Stimulated activated CD8-positive, alpha-beta memory T cell treated with anti-CD3 and anti-CD28 coated beads, Interleukin-7, amount 100 ng/mL, for 24 hours (primary cell): ENCODE results near the gene NFU1.
"Not testable (repeated sequence)": the region's sequence is repeated elsewhere in the genome, so short reads cannot be mapped to it uniquely, and the experiment has no call there.

Source experiments
- DNase-seq: peaks from one replicate; pipeline ENCODE4 v3.0.0-alpha.2; 2020; ENCODE audit warnings: low read depth

NFU1 gene

DNA sequence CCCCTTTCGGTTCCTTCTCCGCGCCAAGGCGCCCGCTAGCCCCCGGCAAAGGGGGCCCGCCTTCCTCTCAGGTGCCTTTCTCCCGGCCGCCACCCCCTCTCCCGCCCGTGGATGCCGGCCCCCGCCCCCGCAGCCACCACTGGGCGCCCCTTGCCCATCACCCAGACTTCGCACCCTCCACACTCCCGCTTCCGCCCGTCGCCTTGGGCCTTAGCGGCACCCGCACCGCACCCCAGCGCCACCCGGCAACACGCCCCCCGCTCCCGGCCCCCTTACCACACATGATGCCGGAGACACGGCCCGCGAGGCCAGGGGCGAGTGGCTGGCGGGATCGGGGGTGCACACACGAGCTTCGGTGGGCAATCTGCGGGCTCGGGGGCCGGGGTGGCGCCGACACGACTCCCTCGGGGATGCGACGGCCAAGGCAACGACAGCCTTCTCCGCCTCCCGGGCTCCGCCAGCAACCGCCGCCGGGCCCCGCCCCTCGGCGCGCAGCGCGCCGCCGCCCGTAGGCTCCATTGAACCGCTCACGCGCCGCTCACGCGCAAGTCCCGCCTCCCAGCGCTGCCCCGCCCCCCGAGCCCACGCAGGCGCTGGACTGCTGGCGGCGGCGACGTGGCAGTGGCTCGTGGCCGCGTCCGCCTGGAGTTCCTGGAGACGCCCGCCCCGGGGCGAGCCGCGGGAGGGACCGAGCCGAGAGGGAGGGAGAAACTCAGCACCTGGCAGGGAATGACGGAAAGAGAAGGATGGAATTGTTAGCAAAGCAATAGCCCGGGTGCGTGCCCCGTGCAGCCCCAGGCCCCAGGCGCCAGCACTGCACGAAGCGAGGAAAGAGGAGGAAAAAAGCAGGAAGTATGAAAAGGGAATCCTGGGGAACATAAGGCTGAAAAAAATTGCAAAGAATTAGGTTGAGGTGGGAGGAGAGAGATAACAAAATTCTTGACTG, 50.2 kb downstream of the NFU1 start, which contains the start of gene GFPT1:
Gene GFPT1, minus strand, starts transcription at position 439 of the 946 bp plus-strand sequence. Its CDS starts 156 bp downstream, at position 283.
- DNase-seq: peak; percentile 80

DNA sequence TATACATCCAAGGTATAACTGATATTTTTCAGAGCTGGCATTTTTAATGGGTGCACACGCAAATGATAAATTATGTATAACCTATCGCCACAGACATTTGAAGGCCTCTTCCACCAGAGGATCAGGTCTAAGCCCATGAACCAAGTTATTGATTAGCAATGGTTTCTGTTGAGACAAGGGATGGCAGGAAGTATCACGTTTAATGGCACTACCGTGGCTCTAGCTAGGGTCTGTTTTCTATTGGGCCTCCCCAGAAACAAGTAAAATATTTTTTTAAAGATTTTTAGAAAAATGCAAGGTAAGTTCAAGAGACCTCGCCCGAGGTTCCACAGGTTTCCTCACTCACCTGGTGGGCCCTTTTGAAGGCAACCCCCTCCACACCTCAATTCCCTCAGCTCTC, 50.9 kb downstream of the NFU1 start:
- DNase-seq: no peak

DNA sequence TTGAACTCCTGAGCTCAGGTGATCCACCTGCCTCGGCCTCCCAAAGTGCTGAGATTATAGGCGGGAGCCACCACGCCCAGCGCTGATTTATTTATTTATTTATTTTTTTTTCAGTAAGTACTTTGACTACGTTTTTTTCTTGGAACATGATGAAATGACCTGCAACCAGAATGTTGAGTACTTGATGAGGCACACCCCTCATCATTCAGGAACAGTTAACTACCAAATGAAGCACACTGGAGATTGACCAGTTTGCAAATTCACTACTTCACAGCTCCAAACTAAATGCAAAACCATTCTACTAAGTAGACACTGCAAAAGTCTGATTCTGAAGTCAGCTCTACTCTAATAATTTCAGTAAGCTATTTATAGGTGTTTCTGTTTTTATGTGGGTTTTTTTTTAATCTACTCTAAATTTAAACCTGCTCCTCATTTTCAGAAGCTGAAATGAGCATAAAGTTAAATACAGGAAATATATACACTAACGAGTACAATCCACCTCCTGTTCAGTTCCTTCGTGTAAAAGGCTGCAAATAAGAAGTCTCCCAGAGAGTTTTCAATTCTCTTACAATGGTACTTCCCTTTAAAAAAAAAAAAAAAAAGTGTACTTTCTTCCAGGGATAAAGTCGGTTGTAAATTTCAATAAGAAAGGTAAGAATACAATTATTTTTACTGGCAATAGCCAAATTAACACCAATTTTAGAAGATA, 51.6 kb downstream of the NFU1 start:
- DNase-seq: no peak

DNA sequence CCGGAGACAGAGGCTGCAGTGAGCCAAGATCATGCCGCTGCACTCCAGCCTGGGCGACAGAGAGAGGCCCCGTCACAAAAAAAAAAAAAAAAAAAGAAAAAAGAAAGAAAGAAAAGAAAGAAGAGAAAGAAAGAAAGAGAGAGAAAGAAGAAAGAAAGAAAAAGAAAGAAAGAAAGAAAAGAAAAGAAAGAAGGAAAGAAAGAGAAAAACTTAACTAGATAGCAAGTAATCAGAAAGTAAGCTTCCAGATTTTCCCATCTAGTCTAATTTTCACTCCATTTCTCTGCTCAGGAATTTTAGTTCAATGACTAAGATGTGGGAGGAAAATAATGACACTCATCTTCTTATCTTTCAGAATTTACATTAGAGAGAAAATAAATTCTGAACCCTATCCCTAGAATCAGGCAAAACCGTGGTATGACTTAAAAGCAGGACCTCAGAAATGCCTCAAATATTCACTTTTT, 52.6 kb downstream of the NFU1 start:
- no peak for DNase-seq

DNA sequence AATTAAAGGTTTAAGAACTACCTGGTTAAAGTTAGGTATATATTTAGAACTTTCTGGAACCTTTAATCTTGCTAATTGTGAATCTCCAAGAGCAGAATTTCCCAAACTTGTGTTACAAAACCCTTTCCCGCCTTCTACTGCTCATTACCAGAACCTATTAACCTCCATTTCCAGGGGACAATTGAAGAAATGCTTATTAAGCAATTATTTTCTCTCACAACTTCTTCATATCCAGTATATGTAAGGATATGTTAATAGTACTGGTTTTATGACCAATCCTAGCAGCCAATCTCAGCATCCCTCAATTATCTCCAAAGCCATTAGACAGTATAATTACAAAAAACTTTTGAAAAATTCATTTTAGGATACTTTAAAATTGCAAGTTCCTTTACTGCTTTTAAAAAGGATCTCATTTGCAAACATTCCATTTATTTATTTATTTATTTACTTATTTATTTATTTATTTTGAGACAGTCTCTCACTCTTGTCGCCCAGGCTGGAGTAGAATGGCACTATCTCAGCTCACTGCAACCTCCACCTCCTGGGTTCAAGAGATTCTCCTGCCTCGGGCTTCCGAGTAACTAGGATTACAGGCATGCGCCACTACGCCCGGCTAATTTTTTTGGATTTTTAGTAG, 53.9 kb downstream of the NFU1 start:
- no peak for DNase-seq

DNA sequence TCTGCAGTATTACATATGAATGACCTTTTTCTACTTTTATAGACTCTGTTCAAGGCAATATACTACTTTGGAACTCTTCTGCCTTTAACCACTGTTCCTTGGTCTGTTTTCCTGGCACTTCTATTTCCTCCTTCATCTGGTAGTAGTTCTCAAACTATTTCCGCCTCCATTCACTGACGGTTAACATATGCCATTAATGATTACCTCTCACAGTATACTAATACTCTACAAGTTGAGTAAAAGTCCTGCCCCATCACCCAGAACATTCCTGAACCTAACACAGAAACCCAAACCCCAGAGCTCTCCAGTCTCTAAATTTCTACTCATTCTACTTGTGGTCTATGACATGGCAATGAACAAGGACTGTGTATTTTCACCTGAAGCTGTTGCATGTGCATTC, 54.7 kb downstream of the NFU1 start:
- DNase-seq: no peak

DNA sequence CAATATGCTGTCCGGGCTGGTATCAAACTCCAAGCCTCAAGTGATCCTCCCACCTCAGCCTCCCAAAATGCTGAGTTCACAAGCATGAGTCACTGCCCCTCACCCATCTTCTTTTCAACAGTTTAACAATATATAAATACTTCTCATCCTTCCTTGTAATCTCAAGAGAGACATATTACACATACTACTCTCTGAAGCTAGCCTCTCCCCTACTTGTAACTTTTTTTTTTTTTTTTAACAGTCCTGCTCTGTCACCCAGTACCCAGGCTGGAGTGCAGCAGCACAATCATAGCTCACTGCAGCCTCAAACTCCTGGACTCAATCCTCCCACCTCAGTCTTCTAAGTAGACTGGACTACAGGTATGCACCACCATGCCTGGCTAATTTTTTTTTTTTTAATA, 55.9 kb downstream of the NFU1 start:
- no peak for DNase-seq

DNA sequence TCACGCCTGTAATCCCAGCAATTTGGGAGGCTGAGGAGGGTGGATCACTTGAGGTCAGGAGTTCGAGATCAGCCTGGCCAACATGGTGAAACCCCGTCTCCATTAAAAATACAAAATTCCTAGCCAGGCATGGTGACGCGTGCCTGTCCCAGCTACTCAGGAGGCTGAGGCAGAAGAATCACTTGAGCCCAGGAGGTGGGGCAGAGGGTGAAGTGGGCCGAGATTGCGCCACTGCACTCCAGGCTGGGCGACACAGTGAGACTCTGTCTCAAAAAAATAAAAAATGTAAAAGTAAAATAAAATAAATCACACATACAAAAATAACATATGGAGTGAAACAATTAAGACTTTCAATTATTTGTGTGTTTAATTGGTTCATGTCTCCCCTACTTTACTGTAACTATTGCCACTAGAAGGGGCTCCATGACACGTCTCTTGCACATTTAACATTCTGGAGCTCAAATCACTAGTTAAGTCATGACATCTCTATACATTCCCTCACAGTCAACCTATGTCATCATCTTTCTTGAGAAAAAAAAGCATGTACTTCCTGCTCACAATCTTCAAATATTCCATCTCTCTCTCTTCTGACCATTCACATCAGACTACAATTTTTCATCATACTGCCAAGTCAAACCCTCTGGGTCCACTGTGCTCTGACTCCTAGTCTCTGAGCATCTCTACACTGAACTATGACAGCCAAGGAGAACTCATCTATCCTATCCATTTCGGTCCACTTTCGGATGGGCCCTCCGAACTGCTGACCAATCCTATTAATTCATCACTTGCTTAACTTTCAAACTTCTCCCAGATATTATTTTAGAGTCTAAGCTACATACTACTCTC, 56.9 kb downstream of the NFU1 start:
- DNase-seq: no peak

DNA sequence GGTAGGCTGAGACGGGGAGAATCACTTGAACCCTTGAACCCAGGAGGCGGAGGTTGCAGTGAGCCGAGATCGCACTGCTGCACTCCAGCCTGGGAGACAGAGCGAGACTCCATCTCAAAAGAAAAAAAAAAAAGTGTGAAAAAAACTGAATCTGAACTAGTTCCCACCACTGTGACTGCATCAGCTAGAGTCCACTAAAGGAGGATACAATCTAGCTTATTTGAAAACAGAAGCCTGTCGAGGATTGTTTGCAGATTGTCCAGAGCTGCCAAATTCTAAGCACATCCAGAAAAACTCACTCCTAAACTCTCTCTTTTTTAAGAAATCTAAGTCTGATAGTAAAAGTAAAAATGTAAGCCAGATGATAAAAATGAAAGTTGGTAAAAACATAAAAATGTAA, 60.8 kb downstream of the NFU1 start:
- DNase-seq: no peak

DNA sequence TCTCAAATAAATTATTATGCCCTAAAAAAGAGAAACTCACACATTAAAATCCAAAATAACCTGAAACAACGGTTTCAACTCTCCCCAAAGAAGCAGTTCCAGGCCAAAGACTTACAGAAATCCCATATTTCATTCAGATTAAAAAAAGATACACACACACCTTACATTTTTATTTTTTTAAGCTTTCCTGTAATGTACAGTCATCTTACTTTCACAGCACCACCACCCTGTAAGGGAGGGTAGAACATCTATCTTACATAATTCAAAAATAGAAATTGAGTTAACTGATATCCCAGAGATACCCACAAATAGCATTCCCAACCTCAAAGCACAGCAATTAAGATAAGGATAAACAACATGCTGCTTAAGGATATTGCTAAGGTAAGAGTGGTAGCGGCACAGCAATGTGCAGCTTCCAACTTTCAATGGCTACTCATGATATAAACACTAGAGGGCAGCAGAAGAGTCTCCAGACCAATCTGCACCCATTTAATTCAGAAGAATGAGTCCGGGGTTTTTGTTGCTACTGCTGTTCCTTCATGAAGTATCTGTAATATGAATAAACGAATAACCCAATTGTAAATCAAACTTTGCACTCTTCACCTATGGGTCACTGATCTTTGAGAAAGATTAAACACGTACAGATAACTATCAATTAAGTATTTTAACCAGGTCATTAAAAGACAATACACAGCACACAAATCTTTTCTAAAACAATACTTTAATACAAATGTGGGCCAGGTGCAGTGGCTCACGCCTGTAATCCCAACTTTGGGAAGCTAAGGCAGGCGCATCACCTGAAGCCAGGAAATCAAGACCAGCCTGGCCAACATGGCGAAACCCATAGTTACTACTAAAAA, 61.5 kb downstream of the NFU1 start:
- DNase-seq: no peak

DNA sequence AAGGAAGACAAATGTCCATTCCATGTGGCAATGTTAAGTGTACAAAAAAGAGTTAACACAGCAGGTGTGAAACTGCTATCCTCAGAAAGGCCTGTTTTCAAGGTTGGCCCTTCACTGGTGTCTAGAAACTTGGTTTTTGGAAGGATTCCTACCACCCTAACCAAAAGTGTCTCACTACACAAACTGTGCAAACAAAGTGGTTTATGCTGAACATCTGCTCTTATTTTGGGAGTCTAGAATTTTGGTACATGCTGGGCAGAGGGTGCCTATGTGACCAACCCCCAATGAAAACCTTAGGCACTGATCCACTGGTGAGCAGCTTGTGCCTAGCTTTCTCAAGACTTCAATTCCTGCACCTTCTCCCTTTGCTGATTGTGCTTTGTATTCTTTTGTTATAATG, 64.5 kb downstream of the NFU1 start:
- no peak for DNase-seq

DNA sequence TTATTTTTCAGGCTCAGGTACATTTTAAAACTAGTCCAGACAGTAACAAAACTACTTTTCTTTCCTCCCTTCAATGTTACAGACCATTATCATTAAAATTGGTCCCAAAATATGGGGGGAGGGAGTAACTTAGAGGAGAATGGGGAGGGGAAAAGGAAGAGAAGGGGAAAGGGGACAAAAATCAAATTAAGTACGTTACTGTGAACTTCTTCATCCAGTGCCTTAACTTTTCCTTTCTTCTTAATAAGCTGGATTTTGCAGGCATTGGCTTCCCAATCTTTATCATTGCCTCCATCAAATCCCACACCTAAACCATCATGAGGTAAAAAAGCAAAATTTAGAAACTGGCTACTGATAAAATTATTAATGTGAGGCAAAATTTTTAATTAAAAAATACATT, 67.4 kb downstream of the NFU1 start:
- DNase-seq: no peak

DNA sequence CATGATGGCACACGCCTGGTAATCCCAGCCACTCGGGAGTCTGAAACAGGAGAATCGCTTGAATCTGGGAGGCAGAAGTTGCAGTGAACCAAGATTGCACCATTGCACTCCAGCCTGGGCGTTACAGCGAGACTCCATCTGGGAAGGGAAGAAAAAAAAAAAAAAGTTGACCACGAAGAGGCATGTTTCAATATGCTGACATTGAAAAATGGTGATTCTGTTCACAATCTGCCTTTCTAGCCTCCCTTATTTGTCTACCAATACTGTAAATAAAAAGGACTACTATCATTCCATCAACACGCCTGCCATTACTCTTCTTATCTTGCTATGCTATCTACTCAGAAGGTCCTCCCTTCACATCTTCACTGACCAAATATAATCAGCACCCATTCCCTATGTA, 68.6 kb downstream of the NFU1 start:
- DNase-seq: no peak

DNA sequence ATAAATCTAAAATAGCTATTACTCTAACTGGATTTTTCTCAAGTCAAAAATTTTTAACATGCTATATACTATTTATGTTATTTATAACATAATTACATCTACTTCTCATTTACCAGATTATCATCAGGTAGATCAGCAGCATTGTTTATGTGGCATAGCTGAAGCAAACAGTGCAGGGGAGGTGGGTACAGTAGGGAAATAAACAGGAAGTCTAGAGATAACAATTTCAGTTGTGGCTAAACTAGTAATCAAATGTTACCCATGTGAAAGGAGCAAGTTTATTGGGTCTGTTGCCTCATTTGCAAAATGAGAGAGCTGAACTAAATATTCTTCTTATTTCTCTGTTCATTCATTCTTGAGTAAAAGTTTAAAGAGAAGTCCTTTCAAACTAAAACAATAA, 77.9 kb downstream of the NFU1 start:
- no peak for DNase-seq

DNA sequence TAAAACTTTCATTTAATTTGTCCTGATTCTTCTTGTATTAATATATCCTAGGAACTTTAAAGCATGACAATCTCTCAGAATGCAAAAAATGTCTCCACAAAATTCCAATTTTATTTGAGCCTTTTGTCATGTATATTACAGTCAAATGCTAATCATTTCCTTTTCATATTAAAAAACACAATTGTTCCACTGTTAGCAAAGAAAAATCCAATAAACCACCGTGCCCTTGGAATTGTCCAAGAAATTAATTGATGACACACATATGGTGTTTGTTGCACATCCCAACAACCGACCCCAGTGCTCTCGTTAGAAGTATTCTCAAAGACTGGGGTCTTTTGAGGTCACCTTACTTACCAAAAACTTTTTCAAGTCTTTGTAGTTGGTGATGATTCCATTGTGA, 78.3 kb downstream of the NFU1 start:
- no peak for DNase-seq

DNA sequence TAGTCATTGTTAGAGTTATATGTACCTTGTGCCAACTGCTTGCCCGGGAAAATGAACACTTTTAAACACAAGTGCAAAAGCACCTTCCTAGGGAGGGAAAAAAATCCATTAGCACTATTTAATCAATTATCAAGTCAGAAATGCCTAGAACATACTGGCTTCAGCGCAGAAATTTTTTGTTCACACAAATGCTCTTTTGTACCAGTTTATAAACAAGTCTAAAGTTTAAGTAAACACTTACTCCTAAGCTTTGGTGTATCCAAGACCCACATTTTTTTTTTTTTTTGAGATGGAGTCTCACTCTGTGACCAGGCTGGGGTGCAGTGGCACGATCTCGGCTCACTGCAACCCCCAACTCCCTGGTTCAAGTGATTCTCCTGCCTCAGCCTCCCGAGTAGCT, 80.8 kb downstream of the NFU1 start:
- no peak for DNase-seq

DNA sequence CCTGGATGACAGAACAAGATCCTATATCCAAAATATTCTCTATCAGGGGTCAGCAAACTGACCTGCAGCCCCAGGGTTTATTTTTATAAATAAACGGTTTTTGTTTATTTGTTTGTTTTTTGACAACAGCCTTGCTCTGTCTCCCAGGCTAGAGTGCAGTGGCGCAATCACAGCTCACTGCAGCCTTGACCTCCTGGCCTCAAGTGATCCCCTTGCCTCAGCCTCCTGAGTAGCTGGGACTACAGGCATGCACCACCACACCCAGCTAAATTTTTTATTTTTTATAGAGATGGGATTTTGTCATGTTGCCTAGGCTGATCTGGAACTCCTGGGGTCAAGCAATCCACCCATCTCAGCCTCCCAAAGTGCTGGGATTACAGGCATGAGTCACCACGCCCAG, 82.3 kb downstream of the NFU1 start:
- not testable (repeated sequence) for DNase-seq

DNA sequence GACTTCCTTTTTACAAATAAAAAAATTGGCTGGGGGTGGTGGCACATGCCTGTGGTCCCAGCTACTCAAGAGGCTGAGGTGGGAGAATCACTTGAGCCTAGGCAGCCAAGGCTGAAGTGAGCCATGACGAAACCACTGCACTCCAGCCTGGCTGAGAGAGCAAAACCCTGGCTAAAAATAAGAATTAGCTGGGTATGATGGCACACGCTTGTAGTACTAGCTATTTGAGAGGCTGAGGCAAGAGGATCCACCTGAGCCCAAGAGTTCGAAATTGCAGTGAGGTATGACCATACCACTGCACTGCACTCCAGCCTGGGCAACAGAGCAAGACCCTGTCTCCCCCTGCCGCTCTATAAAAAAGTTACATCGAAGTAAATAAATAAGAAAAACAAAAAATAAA, 83.9 kb downstream of the NFU1 start:
- DNase-seq: no peak

DNA sequence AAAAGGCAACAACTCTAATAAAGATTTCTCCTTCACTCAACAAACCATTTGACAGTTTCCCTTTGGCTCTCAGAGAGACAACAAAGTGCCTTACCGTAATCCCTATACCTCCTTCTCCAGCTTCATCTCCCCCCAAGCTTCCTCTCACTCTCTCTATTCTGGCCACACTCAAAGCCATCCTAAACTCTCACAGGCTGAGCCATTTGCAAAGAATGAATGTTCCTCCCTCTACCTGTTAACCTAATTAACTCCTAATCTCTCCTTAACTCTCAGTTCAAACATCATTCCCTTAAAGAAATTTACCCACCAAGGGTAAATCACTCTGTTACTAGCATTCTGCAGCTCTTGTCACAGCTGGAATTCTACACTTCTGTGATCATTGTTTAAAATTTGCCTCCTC, 88.5 kb downstream of the NFU1 start:
- DNase-seq: no peak
